Measurements from ENCODE around the gene VPS4A. TPM values are rescaled to one million over a fixed set of nuclear protein-coding genes. Genes with fewer than 3 reads are reported as not detected.

Gene VPS4A
- total RNA-seq, 1 donor from 2014 or later = 38.9 TPM

GRCh38 chr16:69318177-69318910 lies 7.2 kb downstream of the VPS4A start:
- TF ChIP-seq CTCF (IDR thresholded peaks at IDR 0.05; ENCODE audit: partially characterized antibody, unreplicated experiment) = no peak
- H3K27me3 Mint-ChIP-seq (ENCODE audit: unreplicated experiment) = peaks cover 9% of the 10 kb centered on the region
- H3K4me3 Mint-ChIP-seq (ENCODE audit: unreplicated experiment) = no peak overlapping the region
- no peak for DNase-seq
- peaks cover 10% of the 10 kb centered on the region for H3K4me1 Mint-ChIP-seq (ENCODE audit: low read depth, unreplicated experiment)
- H3K9me3 Mint-ChIP-seq (ENCODE audit: unreplicated experiment) = peaks cover 7% of the 10 kb centered on the region
- no peak overlapping the region for H3K27ac Mint-ChIP-seq (ENCODE audit: unreplicated experiment)
- peaks cover 10% of the 10 kb centered on the region for H3K36me3 Mint-ChIP-seq (ENCODE audit: unreplicated experiment)

- TF ChIP-seq CTCF (IDR thresholded peaks at IDR 0.05; ENCODE audit: partially characterized antibody, unreplicated experiment) = no peak
- peaks cover 7% of the 10 kb centered on the region for H3K9me3 Mint-ChIP-seq (ENCODE audit: unreplicated experiment)
- no peak for DNase-seq
- H3K4me3 Mint-ChIP-seq (ENCODE audit: unreplicated experiment) = no peak overlapping the region
- H3K27me3 Mint-ChIP-seq (ENCODE audit: unreplicated experiment) = peaks cover 6% of the 10 kb centered on the region
- H3K4me1 Mint-ChIP-seq (ENCODE audit: low read depth, unreplicated experiment) = peaks cover 8% of the 10 kb centered on the region
- no peak overlapping the region for H3K27ac Mint-ChIP-seq (ENCODE audit: unreplicated experiment)
- H3K36me3 Mint-ChIP-seq (ENCODE audit: unreplicated experiment) = peaks cover 10% of the 10 kb centered on the region
Observed at GRCh38 chr16:69318911-69319289, 7.8 kb downstream of the VPS4A start.

- peaks cover 10% of the 10 kb centered on the region for H3K36me3 Mint-ChIP-seq (ENCODE audit: unreplicated experiment)
- TF ChIP-seq CTCF (IDR thresholded peaks at IDR 0.05; ENCODE audit: partially characterized antibody, unreplicated experiment) = no peak
- no peak overlapping the region for H3K4me3 Mint-ChIP-seq (ENCODE audit: unreplicated experiment)
- peaks cover 8% of the 10 kb centered on the region for H3K4me1 Mint-ChIP-seq (ENCODE audit: low read depth, unreplicated experiment)
- H3K9me3 Mint-ChIP-seq (ENCODE audit: unreplicated experiment) = peaks cover 7% of the 10 kb centered on the region
- no peak overlapping the region for H3K27ac Mint-ChIP-seq (ENCODE audit: unreplicated experiment)
- no peak for DNase-seq
- H3K27me3 Mint-ChIP-seq (ENCODE audit: unreplicated experiment) = peaks cover 6% of the 10 kb centered on the region
Observed at GRCh38 chr16:69319381-69319780, 8.2 kb downstream of the VPS4A start.

- H3K4me3 Mint-ChIP-seq (ENCODE audit: unreplicated experiment) = no peak overlapping the region
- TF ChIP-seq CTCF (IDR thresholded peaks at IDR 0.05; ENCODE audit: partially characterized antibody, unreplicated experiment) = no peak
- H3K27me3 Mint-ChIP-seq (ENCODE audit: unreplicated experiment) = peaks cover 6% of the 10 kb centered on the region
- H3K36me3 Mint-ChIP-seq (ENCODE audit: unreplicated experiment) = peaks cover 10% of the 10 kb centered on the region
- H3K9me3 Mint-ChIP-seq (ENCODE audit: unreplicated experiment) = peaks cover 7% of the 10 kb centered on the region
- H3K27ac Mint-ChIP-seq (ENCODE audit: unreplicated experiment) = no peak overlapping the region
- H3K4me1 Mint-ChIP-seq (ENCODE audit: low read depth, unreplicated experiment) = peaks cover 8% of the 10 kb centered on the region
- DNase-seq = no peak
Observed at GRCh38 chr16:69319826-69320739, 8.9 kb downstream of the VPS4A start.

GRCh38 chr16:69320740-69321073 lies 9.6 kb downstream of the VPS4A start:
- Mint-ChIP-seq H3K4me3 (ENCODE audit: unreplicated experiment) (no peak overlapping the region), H3K36me3 (ENCODE audit: unreplicated experiment) (peaks cover 10% of the 10 kb centered on the region)
- DNase-seq = no peak

More at GRCh38 chr16:69320740-69321073, 9.6 kb downstream of the VPS4A start:
- H3K27ac Mint-ChIP-seq (ENCODE audit: unreplicated experiment) = no peak overlapping the region
- TF ChIP-seq CTCF (IDR thresholded peaks at IDR 0.05; ENCODE audit: partially characterized antibody, unreplicated experiment) = no peak
- H3K4me1 Mint-ChIP-seq (ENCODE audit: low read depth, unreplicated experiment) = peaks cover 7% of the 10 kb centered on the region
- H3K9me3 Mint-ChIP-seq (ENCODE audit: unreplicated experiment) = peaks cover 7% of the 10 kb centered on the region
- H3K27me3 Mint-ChIP-seq (ENCODE audit: unreplicated experiment) = peaks cover 6% of the 10 kb centered on the region

Data from glutamatergic neuron (in vitro differentiated cells).